IPS-18a (cell line): ENCODE results near the gene LFNG.
A peak's percentile ranks its signal among the peaks of the same experiment; 100 is the strongest.

ENCODE experiments used
- H3K27ac ChIP-seq: one replicate; pipeline ENCODE4 v1.5.1; 2013; ENCODE audit warnings: low read length
- H3K27me3 ChIP-seq: one replicate; pipeline ENCODE4 v1.6.1; 2013; ENCODE audit warnings: mild to moderate bottlenecking, low read length; ENCODE audit not compliant: control insufficient read depth, insufficient read depth
- H3K36me3 ChIP-seq: one replicate; pipeline ENCODE4 v1.6.1; 2013; ENCODE audit warnings: low read depth, low read length; ENCODE audit not compliant: control insufficient read depth
- H3K4me1 ChIP-seq: one replicate; pipeline ENCODE4 v1.6.1; 2013; ENCODE audit warnings: low read depth, low read length; ENCODE audit not compliant: control insufficient read depth
- H3K4me3 ChIP-seq: one replicate; pipeline ENCODE4 v1.5.1; 2013; ENCODE audit warnings: low read length
- H3K9ac ChIP-seq: one replicate; pipeline ENCODE4 v1.6.1; 2013; ENCODE audit warnings: mild to moderate bottlenecking, low read length, moderate library complexity
- H3K9me3 ChIP-seq: one replicate; pipeline ENCODE4 v1.6.1; 2013; ENCODE audit warnings: low read depth, low read length; ENCODE audit not compliant: control insufficient read depth

Gene LFNG

GRCh38 chr7:2498708-2499107 is 20.9 kb upstream of the LFNG start:
- Histone ChIP-seq H3K27ac (no peak overlapping the region), H3K36me3 (no peaks in the 10 kb centered on the region), H3K27me3 (no peaks in the 10 kb centered on the region), H3K4me3 (no peak overlapping the region), H3K9ac (no peak overlapping the region), H3K4me1 (peaks cover 28% of the 10 kb centered on the region), H3K9me3 (no peaks in the 10 kb centered on the region)

DNA sequence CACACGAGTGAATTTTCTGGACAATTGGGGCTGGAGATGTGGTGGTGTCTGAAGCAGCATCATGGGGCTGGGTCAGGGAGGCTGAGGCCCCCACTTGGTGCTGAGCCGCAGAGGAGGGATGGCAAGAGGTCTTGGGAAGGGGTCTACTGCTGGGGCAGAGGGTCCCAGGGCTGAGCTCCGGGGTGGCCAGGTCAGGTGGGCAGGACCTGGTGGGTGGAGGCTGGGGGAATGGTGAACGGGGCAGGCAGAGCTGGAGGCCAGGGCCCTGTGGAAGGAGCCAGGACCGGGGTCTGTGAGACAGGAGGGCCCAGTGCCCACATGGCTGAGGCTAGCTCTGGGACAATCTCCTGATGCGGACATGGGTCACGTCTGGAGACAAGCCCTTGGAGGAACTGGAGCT is 20.4 kb upstream of the LFNG start:
- Histone ChIP-seq H3K4me3 (no peak overlapping the region), H3K4me1 (peaks cover 28% of the 10 kb centered on the region), H3K9me3 (no peaks in the 10 kb centered on the region), H3K27me3 (no peaks in the 10 kb centered on the region), H3K36me3 (no peaks in the 10 kb centered on the region), H3K9ac (no peak overlapping the region), H3K27ac (no peak overlapping the region)

GRCh38 chr7:2499719-2500430 is 19.7 kb upstream of the LFNG start:
- no peak overlapping the region for H3K4me3 ChIP-seq
- H3K4me1 ChIP-seq, result peaks cover 28% of the 10 kb centered on the region
- H3K27me3 ChIP-seq, result no peaks in the 10 kb centered on the region
- H3K36me3 ChIP-seq, result no peaks in the 10 kb centered on the region
- H3K9me3 ChIP-seq, result no peaks in the 10 kb centered on the region
- peak overlapping the region; percentile 28 for H3K9ac ChIP-seq
- peak overlapping the region; percentile 53 for H3K27ac ChIP-seq

GRCh38 chr7:2500701-2501100 is 18.9 kb upstream of the LFNG start:
- Histone ChIP-seq H3K9me3 (no peaks in the 10 kb centered on the region), H3K27ac (no peak overlapping the region), H3K4me3 (no peak overlapping the region), H3K4me1 (peaks cover 28% of the 10 kb centered on the region), H3K36me3 (no peaks in the 10 kb centered on the region), H3K27me3 (no peaks in the 10 kb centered on the region), H3K9ac (peak overlapping the region; percentile 28)

DNA sequence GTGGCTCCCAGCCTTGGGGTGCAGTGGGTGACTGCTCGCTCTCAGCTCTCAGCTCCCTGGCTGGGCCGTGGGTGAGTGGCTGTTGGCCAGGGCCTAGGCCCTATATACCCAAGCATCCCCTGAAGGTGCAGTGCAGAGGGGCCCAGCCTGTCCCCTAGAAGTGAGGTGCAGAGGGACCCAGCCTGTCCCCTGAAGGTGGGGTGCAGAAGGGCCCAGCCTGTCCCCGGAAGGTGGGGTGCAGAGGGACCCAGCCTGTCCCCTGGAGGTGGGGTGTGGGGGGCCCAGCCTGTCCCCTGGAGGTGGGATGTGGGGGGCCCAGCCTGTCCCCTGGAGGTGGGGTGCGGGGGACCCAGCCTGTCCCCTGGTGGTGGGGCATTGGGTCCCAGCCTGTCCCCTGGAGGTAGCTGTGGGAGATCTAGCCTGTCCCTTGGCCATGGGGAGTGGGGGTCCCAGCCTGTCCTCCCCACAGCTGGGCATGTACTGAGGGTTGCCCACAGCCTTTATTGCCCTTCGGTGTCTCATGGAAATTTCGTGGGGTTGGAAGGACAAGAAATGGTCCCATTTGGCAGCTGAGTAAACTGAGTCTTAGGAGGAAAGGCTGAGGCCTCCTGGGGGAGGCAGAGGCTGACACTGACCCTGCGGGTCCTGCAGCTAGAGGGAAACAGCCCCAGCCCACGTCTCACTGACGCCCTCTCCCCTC is 17.5 kb upstream of the LFNG start:
- no peak overlapping the region for H3K4me3 ChIP-seq
- H3K4me1 ChIP-seq, result peaks cover 25% of the 10 kb centered on the region
- H3K9ac ChIP-seq, result no peak overlapping the region

GRCh38 chr7:2502647-2502966 is 17.0 kb upstream of the LFNG start:
- Histone ChIP-seq H3K9me3 (no peaks in the 10 kb centered on the region), H3K9ac (no peak overlapping the region), H3K4me1 (peaks cover 25% of the 10 kb centered on the region), H3K4me3 (no peak overlapping the region), H3K27me3 (no peaks in the 10 kb centered on the region), H3K36me3 (no peaks in the 10 kb centered on the region), H3K27ac (no peak overlapping the region)

More for the DNA sequence above, 17.5 kb upstream of the LFNG start:
- H3K9me3 ChIP-seq, result no peaks in the 10 kb centered on the region
- H3K27ac ChIP-seq, result no peak overlapping the region
- H3K27me3 ChIP-seq, result no peaks in the 10 kb centered on the region
- H3K36me3 ChIP-seq, result no peaks in the 10 kb centered on the region

DNA sequence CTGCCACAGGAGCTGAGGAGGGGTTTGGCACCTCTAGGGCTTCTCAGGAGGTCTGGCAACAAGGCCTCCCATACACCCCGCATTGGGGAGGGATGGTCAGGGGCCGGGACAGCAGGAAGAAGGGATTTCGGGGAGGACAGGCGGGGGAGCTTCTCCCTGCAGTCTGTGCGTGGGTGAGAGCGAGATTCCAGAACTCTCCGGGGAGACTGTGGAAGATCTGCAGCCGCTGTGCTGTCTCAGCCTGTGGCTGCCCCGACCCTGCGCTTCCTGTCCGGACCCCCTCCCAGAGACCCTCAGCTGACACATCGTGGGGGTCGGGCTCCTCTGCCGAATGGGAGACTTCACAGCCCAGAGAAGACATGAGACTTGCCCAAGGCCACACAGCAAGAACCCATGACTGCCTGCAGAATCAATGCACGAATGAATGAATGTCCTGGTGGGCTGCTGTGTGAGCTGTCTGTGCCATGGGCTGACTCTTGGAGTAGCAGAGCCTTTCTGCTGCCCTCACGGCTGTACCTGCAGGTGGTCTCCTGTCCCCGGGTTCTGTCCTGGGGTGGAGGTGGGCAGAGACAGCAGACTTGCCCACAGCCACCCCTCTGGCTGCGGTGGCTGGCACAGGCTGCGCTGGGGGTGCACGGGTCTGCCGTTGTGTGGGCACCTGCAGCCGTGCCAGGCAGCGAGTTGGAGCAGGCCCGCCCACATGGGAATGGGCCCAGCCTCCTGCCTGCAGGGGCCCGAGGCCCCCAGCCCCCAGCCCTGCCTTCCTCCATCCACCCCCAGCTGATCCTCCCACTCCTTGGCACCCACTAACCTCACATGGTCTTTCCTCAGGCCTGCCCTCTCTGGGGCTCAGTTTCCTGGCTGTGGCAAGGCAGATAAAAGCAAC is 16.3 kb upstream of the LFNG start:
- H3K4me3 ChIP-seq, result no peak overlapping the region
- H3K9me3 ChIP-seq, result no peaks in the 10 kb centered on the region
- H3K4me1 ChIP-seq, result peaks cover 20% of the 10 kb centered on the region
- H3K27ac ChIP-seq, result no peak overlapping the region
- H3K36me3 ChIP-seq, result no peaks in the 10 kb centered on the region
- no peaks in the 10 kb centered on the region for H3K27me3 ChIP-seq
- H3K9ac ChIP-seq, result no peak overlapping the region

DNA sequence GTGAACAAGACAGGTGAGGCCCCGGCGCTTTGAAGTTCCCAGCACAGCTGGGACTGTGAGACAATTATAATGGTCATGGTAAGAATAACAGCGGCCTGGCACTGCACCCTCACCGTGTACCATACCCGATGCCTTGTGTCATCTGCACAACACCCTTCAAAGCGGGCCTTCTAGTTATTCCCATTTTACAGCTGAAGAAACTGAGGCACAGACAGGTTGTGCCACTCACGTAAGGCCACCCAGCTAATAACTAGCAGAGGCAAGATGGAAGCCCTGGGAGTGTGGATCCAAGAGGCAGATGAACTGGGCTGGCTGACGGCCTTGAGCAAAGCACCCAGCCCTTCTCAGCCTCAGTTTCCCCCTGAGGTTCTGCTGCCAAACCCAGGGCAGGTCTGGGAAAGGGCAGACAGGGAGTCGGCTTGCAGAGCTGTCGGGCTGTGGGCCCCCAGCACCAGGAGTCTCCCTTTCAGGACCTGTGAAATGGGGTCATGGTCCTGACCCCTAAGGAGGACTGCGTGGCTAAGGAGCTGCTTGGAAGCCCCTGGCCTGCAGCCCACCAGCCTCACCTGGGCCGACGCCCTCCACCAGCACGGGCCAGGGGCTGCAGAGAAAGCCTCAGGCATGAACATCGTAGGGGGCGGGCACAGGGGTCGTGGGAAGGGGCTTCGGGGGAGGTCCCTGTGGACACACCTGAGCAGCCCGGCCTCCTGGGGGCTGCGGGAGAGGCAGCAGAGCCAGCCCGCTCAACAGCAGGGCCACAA is 15.3 kb upstream of the LFNG start:
- Histone ChIP-seq H3K9me3 (no peaks in the 10 kb centered on the region), H3K36me3 (no peaks in the 10 kb centered on the region), H3K27ac (no peak overlapping the region), H3K9ac (no peak overlapping the region), H3K4me3 (no peak overlapping the region), H3K4me1 (peaks cover 21% of the 10 kb centered on the region), H3K27me3 (no peaks in the 10 kb centered on the region)

DNA sequence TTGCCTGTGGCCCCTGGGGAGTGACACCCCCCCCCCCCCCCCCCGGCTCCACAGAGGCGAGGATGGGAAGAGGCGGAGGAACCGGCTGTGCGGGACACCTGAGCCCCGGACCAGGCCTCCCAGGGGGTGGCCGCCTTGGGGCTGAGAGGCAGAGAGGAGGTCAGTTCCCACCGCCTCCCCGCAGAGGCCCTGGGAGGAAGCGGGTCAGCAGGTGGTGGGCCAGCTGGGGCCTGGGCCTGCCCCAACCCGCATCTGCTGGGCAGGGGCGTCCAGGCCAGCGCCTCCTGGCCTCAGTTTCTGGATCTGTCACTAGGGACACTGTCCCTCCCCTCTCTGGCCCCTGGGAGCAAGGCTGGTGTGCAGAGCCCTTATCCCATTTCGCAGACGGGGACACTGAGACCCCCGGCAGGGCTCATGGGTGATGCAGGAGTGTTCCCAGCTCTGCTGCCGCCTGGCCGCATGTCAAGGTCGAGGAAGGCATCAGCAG is 14.6 kb upstream of the LFNG start:
- no peak overlapping the region for H3K4me3 ChIP-seq
- H3K9ac ChIP-seq, result no peak overlapping the region
- peaks cover 17% of the 10 kb centered on the region for H3K4me1 ChIP-seq
- H3K36me3 ChIP-seq, result no peaks in the 10 kb centered on the region
- no peaks in the 10 kb centered on the region for H3K9me3 ChIP-seq
- no peaks in the 10 kb centered on the region for H3K27me3 ChIP-seq
- no peak overlapping the region for H3K27ac ChIP-seq

DNA sequence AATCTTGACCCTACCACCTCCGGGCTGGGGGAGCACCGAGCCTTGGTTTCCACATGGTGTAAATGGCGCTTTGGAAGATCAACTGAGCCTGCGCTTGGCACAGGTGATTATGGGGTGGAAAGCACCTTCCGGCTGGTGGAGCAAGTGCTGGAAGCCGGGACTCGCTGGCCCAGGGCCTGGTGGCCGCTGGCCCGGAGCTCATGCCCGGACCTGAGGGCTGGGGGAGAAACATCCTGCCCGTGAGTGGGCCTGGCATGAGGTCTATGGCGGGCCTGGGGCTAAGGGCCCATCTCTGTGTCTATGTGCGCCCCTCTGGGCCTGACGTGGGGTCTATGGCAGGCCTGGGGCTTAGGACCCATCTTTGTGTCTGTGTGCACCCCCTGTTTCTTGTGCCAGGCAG is 14.2 kb upstream of the LFNG start:
- Histone ChIP-seq H3K4me1 (peaks cover 12% of the 10 kb centered on the region), H3K27me3 (no peaks in the 10 kb centered on the region), H3K4me3 (no peak overlapping the region), H3K36me3 (no peaks in the 10 kb centered on the region), H3K9me3 (no peaks in the 10 kb centered on the region), H3K9ac (no peak overlapping the region), H3K27ac (no peak overlapping the region)
